ENCODE data around the gene ODAD4.

The ODAD4 gene

GRCh38 chr17:41930009-41930832 is at the start of gene ODAD4:
ODAD4 (plus strand) TSS chr17:41930617; CDS start chr17:41930724, 107 bp downstream.
- peak; percentile 92 to 94 for DNase-seq (ENCODE audit: low read depth in 1 of 2, low spot score in 1 of 2)

- DNase-seq (ENCODE audit: low read depth in 1 of 2, low spot score in 1 of 2): no peak
Measured at GRCh38 chr17:41882756-41883155, 47.7 kb upstream of the ODAD4 start.

GRCh38 chr17:41885733-41886132 is 44.7 kb upstream of the ODAD4 start:
- DNase-seq (ENCODE audit: low read depth in 1 of 2, low spot score in 1 of 2): no peak

- no peak for DNase-seq (ENCODE audit: low read depth in 1 of 2, low spot score in 1 of 2)
Measured at GRCh38 chr17:41888332-41888965, 42.0 kb upstream of the ODAD4 start.

- DNase-seq (ENCODE audit: low read depth in 1 of 2, low spot score in 1 of 2): no peak
Measured at GRCh38 chr17:41891135-41892020, 39.0 kb upstream of the ODAD4 start.

GRCh38 chr17:41892021-41892376 is 38.4 kb upstream of the ODAD4 start:
- no peak for DNase-seq (ENCODE audit: low read depth in 1 of 2, low spot score in 1 of 2)

GRCh38 chr17:41893384-41893783 is 37.0 kb upstream of the ODAD4 start:
- no peak for DNase-seq (ENCODE audit: low read depth in 1 of 2, low spot score in 1 of 2)

- no peak for DNase-seq (ENCODE audit: low read depth in 1 of 2, low spot score in 1 of 2)
Measured at GRCh38 chr17:41894791-41895331, 35.6 kb upstream of the ODAD4 start.

GRCh38 chr17:41895617-41896016 is 34.8 kb upstream of the ODAD4 start:
- no peak for DNase-seq (ENCODE audit: low read depth in 1 of 2, low spot score in 1 of 2)

GRCh38 chr17:41896726-41897125 is 33.7 kb upstream of the ODAD4 start:
- DNase-seq (ENCODE audit: low read depth in 1 of 2, low spot score in 1 of 2): no peak

GRCh38 chr17:41901646-41902045 is 28.8 kb upstream of the ODAD4 start:
- no peak for DNase-seq (ENCODE audit: low read depth in 1 of 2, low spot score in 1 of 2)

- DNase-seq (ENCODE audit: low read depth in 1 of 2, low spot score in 1 of 2): no peak
Measured at GRCh38 chr17:41904242-41904841, 26.1 kb upstream of the ODAD4 start.

GRCh38 chr17:41905172-41905571 is 25.2 kb upstream of the ODAD4 start:
- DNase-seq (ENCODE audit: low read depth in 1 of 2, low spot score in 1 of 2): no peak

GRCh38 chr17:41906465-41907184 is 23.8 kb upstream of the ODAD4 start:
- DNase-seq (ENCODE audit: low read depth in 1 of 2, low spot score in 1 of 2): no peak

GRCh38 chr17:41907185-41907556 is 23.2 kb upstream of the ODAD4 start:
- no peak for DNase-seq (ENCODE audit: low read depth in 1 of 2, low spot score in 1 of 2)

- DNase-seq (ENCODE audit: low read depth in 1 of 2, low spot score in 1 of 2): no peak
Measured at GRCh38 chr17:41907633-41908539, 22.5 kb upstream of the ODAD4 start.

- no peak for DNase-seq (ENCODE audit: low read depth in 1 of 2, low spot score in 1 of 2)
Measured at GRCh38 chr17:41909088-41909487, 21.3 kb upstream of the ODAD4 start.

GRCh38 chr17:41910701-41911391 is 19.6 kb upstream of the ODAD4 start:
- no peak for DNase-seq (ENCODE audit: low read depth in 1 of 2, low spot score in 1 of 2)

GRCh38 chr17:41912925-41913324 is 17.5 kb upstream of the ODAD4 start:
- DNase-seq (ENCODE audit: low read depth in 1 of 2, low spot score in 1 of 2): no peak

Measured in activated T-helper 1 cell treated with anti-CD3 and anti-CD28 coated beads, Interleukin-2, amount 50 U/mL, for 16 hours (primary cell).